GM12864 (cell line): ENCODE measurements around the gene SP3.

ENCODE experiments used
- DNase-seq: peaks from one replicate; pipeline ENCODE4 v3.0.0-alpha.2; 2011; ENCODE audit warnings: low read depth
- H3K4me3 ChIP-seq: 2 replicates; pipeline ENCODE4 v1.5.1; 2011; ENCODE audit warnings: mild to moderate bottlenecking, low read depth, low read length, control low read depth
- CTCF ChIP-seq: IDR thresholded peaks from 2 replicates; pipeline ENCODE4 v1.5.1; 2011; ENCODE audit warnings: low read depth, mild to moderate bottlenecking, moderate library complexity, low read length, control low read depth, inconsistent platforms; ENCODE audit errors: missing control alignments

The SP3 gene

GRCh38 chr2:173872714-173873113 lies 92.5 kb downstream of the SP3 start:
- no peak for DNase-seq
- no peak for TF ChIP-seq CTCF
- H3K4me3 ChIP-seq = no peak overlapping the region

GRCh38 chr2:173869244-173870229 lies 95.6 kb downstream of the SP3 start:
- TF ChIP-seq CTCF = no peak
- no peak for DNase-seq
- no peak overlapping the region for H3K4me3 ChIP-seq

- no peak overlapping the region for H3K4me3 ChIP-seq
- TF ChIP-seq CTCF = no peak
- no peak for DNase-seq
Measured at GRCh38 chr2:173868406-173868805, 96.8 kb downstream of the SP3 start.

- TF ChIP-seq CTCF = no peak
- no peak overlapping the region for H3K4me3 ChIP-seq
- DNase-seq = no peak
Measured at GRCh38 chr2:173866874-173867618, 98.1 kb downstream of the SP3 start.

- no peak for DNase-seq
- TF ChIP-seq CTCF = no peak
- H3K4me3 ChIP-seq = no peak overlapping the region
Measured at GRCh38 chr2:173865971-173866873, 99.0 kb downstream of the SP3 start.

- H3K4me3 ChIP-seq = no peak overlapping the region
- DNase-seq = no peak
- TF ChIP-seq CTCF = no peak
Measured at GRCh38 chr2:173862612-173863217, 102.5 kb downstream of the SP3 start.
